Transverse colon (tissue), 4 donors: ENCODE measurements around the gene NEO1. TPM values are rescaled to one million over a fixed set of nuclear protein-coding genes. Genes with fewer than 3 reads are reported as not detected.

Experiments
- DNase-seq: peaks from one replicate; pipeline ENCODE4 v3.0.0-alpha.2; 2019
- H3K27ac ChIP-seq, 4 donors: fragments of 200-600 bp; sonication (generic); 2 replicates each; pipeline ENCODE4 v1.5.1; 2016 to 2018; ENCODE audit warnings: inconsistent platforms in 4 of 4
- H3K27me3 ChIP-seq: fragments of 200-600 bp; sonication (generic); 2 replicates; pipeline ENCODE4 v1.5.1; 2017; ENCODE audit warnings: inconsistent platforms
- H3K36me3 ChIP-seq, 4 donors: fragments of 200-600 bp; sonication (generic); 2 replicates each; pipeline ENCODE4 v1.5.1; 2017 to 2019; ENCODE audit warnings: inconsistent platforms in 4 of 4
- H3K4me1 ChIP-seq, 4 donors: fragments of 200-600 bp; sonication (generic); 2 replicates each; pipeline ENCODE4 v1.5.1; 2017 to 2020; ENCODE audit warnings: inconsistent platforms in 4 of 4
- H3K4me3 ChIP-seq, 4 donors: fragments of 200-600 bp; sonication (generic); 1 replicate in 1 of 4; 2 replicates in 3 of 4; pipeline versions ENCODE4 v1.5.1 to v1.6.1; 2017 to 2019; ENCODE audit warnings: inconsistent platforms in 4 of 4
- H3K9me3 ChIP-seq, 2 donors: fragments of 200-600 bp; sonication (generic); 2 replicates each; pipeline ENCODE4 v1.5.1; 2017 to 2019; ENCODE audit warnings: inconsistent platforms in 2 of 2
- CTCF ChIP-seq, 5 experiments: fragments of 200-600 bp in 3 of 5; fragments of 450-650 bp in 2 of 5; sonication (generic) in 3 of 5; IDR thresholded peaks; 1 replicate in 2 of 5; 2 replicates in 3 of 5; pipeline ENCODE4 v1.5.1; 2016 to 2017; ENCODE audit warnings: antibody characterized with exemption in 5 of 5, inconsistent platforms in 3 of 5, mild to moderate bottlenecking in 2 of 5, moderate library complexity in 1 of 5
- EP300 ChIP-seq: sonication (generic); formaldehyde crosslinking; IDR thresholded peaks from one replicate; pipeline ENCODE4 v1.6.1; 2017; ENCODE audit warnings: antibody characterized with exemption, low read depth
- POLR2A ChIP-seq: fragments of 450-650 bp; IDR thresholded peaks from one replicate; pipeline ENCODE4 v1.6.1; 2016; ENCODE audit warnings: antibody characterized with exemption, mild to moderate bottlenecking, moderate library complexity
- POLR2AphosphoS5 ChIP-seq, 3 donors: sonication (generic); formaldehyde crosslinking; IDR thresholded peaks; one replicate each; pipeline ENCODE4 v1.6.1; 2016; ENCODE audit warnings: antibody characterized with exemption in 3 of 3
- WGBS, 2 donors: methylation state at CpG; one replicate each; pipeline ENCODE4 v1.1.5; 2018; ENCODE audit warnings: low coverage in 1 of 2; 5-methylcytosine and 5-hydroxymethylcytosine counted together
- in situ Hi-C, 4 donors: fragments of 200-750 bp; cut with MboI; loops; one replicate each; pipeline versions ENCODE4 v1.15.0 to v1.15.1; 2017; ENCODE audit warnings: low sequenced_read_pairs in 3 of 4, low pct_ligation_motif_present in 1 of 4, low pct_unique_long_range_greater_than_20kb in 1 of 4
- intact Hi-C: fragments of 100-400 bp; cut with DNase I; formaldehyde crosslinking; loops from one replicate; pipeline ENCODE4 v1.15.1; 2023; ENCODE audit warnings: low total_unique reads
- total RNA-seq, 4 donors: library from RNA; depleted of rRNA; stranded (reverse); fragments of >200 nt; gene quantifications; one replicate each; pipeline ENCODE4 v1.1.0, GENCODE V29; 2016

NEO1 gene
- total RNA-seq, 4 donors from 2014 or later, result 100 to 188 (median 135) TPM

GRCh38 chr15:73046073-73046472 is 6.2 kb upstream of the NEO1 start:
- TF ChIP-seq POLR2A (no peak), CTCF (IDR thresholded peaks at IDR 0.05) (no peak), POLR2AphosphoS5 (IDR thresholded peaks at IDR 0.05) (no peak), EP300 (no peak)
- no peak overlapping the region for H3K4me3 ChIP-seq
- H3K27ac ChIP-seq, result no peak overlapping the region
- in situ Hi-C loops (no loop called here), intact Hi-C loops (no loop called here)
- H3K36me3 ChIP-seq, result no peaks in the 10 kb centered on the region
- DNase-seq, result no peak
- WGBS, 2 donors, result 73 to 82% methylated on average over 5 of the region's 5 CpGs
- H3K4me1 ChIP-seq, result peaks cover 0 to 7% (median 2%) of the 10 kb centered on the region in 4 donors
- no peaks in the 10 kb centered on the region for H3K9me3 ChIP-seq
- no peaks in the 10 kb centered on the region for H3K27me3 ChIP-seq

GRCh38 chr15:73047882-73048281 is 4.4 kb upstream of the NEO1 start:
- no peak overlapping the region for H3K4me3 ChIP-seq
- intact Hi-C loops, result no loop called here
- no peak for TF ChIP-seq CTCF (IDR thresholded peaks at IDR 0.05)
- no peak for TF ChIP-seq EP300

GRCh38 chr15:73048624-73049295 is 3.5 kb upstream of the NEO1 start:
- Histone ChIP-seq H3K27me3 (no peaks in the 10 kb centered on the region), H3K27ac (no peak overlapping the region), H3K4me3 (no peak overlapping the region), H3K36me3 (no peaks in the 10 kb centered on the region), H3K4me1 (peaks cover 0 to 18% (median 6%) of the 10 kb centered on the region in 4 donors), H3K9me3 (no peaks in the 10 kb centered on the region)
- 33 to 35% methylated on average over 3 of the region's 3 CpGs for WGBS, 2 donors
- no peak for DNase-seq
- in situ Hi-C loops (no loop called here), intact Hi-C loops (no loop called here)
- TF ChIP-seq POLR2A (no peak), POLR2AphosphoS5 (IDR thresholded peaks at IDR 0.05) (no peak), CTCF (IDR thresholded peaks at IDR 0.05) (no peak), EP300 (no peak)

More at GRCh38 chr15:73047882-73048281, 4.4 kb upstream of the NEO1 start:
- 85 to 93% methylated on average over 6 of the region's 6 CpGs for WGBS, 2 donors
- H3K36me3 ChIP-seq, result no peaks in the 10 kb centered on the region
- no peak for DNase-seq
- no peaks in the 10 kb centered on the region for H3K9me3 ChIP-seq
- H3K27ac ChIP-seq, result no peak overlapping the region
- in situ Hi-C loops, result no loop called here
- H3K27me3 ChIP-seq, result no peaks in the 10 kb centered on the region
- H3K4me1 ChIP-seq, result peaks cover 0 to 9% (median 3%) of the 10 kb centered on the region in 4 donors

- H3K4me1 ChIP-seq, result peaks cover 0 to 25% (median 12%) of the 10 kb centered on the region in 4 donors
- no peaks in the 10 kb centered on the region for H3K27me3 ChIP-seq
- in situ Hi-C loops, result no loop called here
- no peak overlapping the region for H3K27ac ChIP-seq
- no peak overlapping the region for H3K4me3 ChIP-seq
- TF ChIP-seq POLR2AphosphoS5 (IDR thresholded peaks at IDR 0.05), result no peak
- no peak for TF ChIP-seq POLR2A
- no peak for TF ChIP-seq EP300
- TF ChIP-seq CTCF (IDR thresholded peaks at IDR 0.05), result no peak
- 73 to 82% methylated on average over 3 to 4 of the region's 4 CpGs for WGBS, 2 donors
- no peaks in the 10 kb centered on the region for H3K36me3 ChIP-seq
- H3K9me3 ChIP-seq, result no peaks in the 10 kb centered on the region
- intact Hi-C loops, result loop anchor here (5.0 kb wide), 1 partner anchor 267 kb away; the partner anchor contains the start of gene ADPGK
- DNase-seq, result no peak
These were observed 2.6 kb upstream of the NEO1 start for GRCh38 chr15:73049564-73050215.
